Testis (tissue), 3 donors: Measurements from ENCODE around the gene PFN3. TPM values are rescaled to one million over a fixed set of nuclear protein-coding genes. Genes with fewer than 3 reads are reported as not detected.

ENCODE experiments used
- DNase-seq: peaks from one replicate; pipeline ENCODE4 v3.0.0-alpha.2; 2019
- H3K27ac ChIP-seq, 2 donors: fragments of 200-600 bp; sonication (generic); one replicate each; pipeline ENCODE4 v1.5.1; 2019
- H3K27me3 ChIP-seq: fragments of 200-600 bp; sonication (generic); one replicate; pipeline ENCODE4 v1.5.1; 2019
- H3K36me3 ChIP-seq: fragments of 200-600 bp; sonication (generic); one replicate; pipeline ENCODE4 v1.5.1; 2017; ENCODE audit warnings: low read depth; ENCODE audit errors: missing control alignments
- H3K4me1 ChIP-seq: fragments of 200-600 bp; sonication (generic); one replicate; pipeline ENCODE4 v1.5.1; 2019
- H3K4me3 ChIP-seq, 2 donors: fragments of 200-600 bp; sonication (generic); one replicate each; pipeline ENCODE4 v1.5.1; 2017 to 2019
- H3K9me3 ChIP-seq: fragments of 200-600 bp; sonication (generic); one replicate; pipeline ENCODE4 v1.5.1; 2017
- CTCF ChIP-seq, 3 experiments: fragments of 450-650 bp in 2 of 3; fragments of 200-600 bp in 1 of 3; sonication (generic) in 1 of 3; IDR thresholded peaks; one replicate each; pipeline ENCODE4 v1.5.1; 2016 to 2019; ENCODE audit warnings: antibody characterized with exemption in 3 of 3, mild to moderate bottlenecking in 2 of 3, moderate library complexity in 1 of 3
- POLR2A ChIP-seq: fragments of 450-650 bp; IDR thresholded peaks from one replicate; pipeline ENCODE4 v1.6.1; 2017; ENCODE audit warnings: antibody characterized with exemption, mild to moderate bottlenecking, moderate library complexity
- WGBS, 2 donors: methylation state at CpG; one replicate each; pipeline ENCODE4 v1.1.5; 2018; 5-methylcytosine and 5-hydroxymethylcytosine counted together
- intact Hi-C: fragments of 100-400 bp; cut with DNase I; formaldehyde crosslinking; loops from one replicate; pipeline ENCODE4 v1.15.1; 2023; ENCODE audit warnings: low total_unique reads
- polyA plus RNA-seq: library from polyadenylated mRNA; stranded (reverse); fragments of 350-450 nt; fragmentation: Illumina TruSeq; extraction: RNeasy Lipid Tissue Mini Kit (QIAGEN cat#74804); gene quantifications from one replicate; pipeline ENCODE4 v1.2.3, GENCODE V29; 2014; ENCODE audit warnings: low read depth, low replicate concordance; ENCODE audit not compliant: insufficient read depth
- total RNA-seq, 2 donors: library from RNA; depleted of rRNA; stranded (reverse); fragments of >200 nt; gene quantifications; one replicate each; pipeline ENCODE4 v1.2.3, GENCODE V29; 2016

The PFN3 gene
- total and polyA plus RNA-seq, 3 donors from 2014 or later, result 7.4 to 45.7 (median 27.5) TPM

GRCh38 chr5:177434942-177435738 lies 34.7 kb upstream of the PFN3 start:
- no peak for TF ChIP-seq CTCF (IDR thresholded peaks at IDR 0.05)
- 80 to 91% methylated on average over 16 to 20 of the region's 20 CpGs for WGBS, 2 donors
- Histone ChIP-seq H3K27ac (no peak overlapping the region), H3K27me3 (no peaks in the 10 kb centered on the region), H3K36me3 (no peaks in the 10 kb centered on the region), H3K9me3 (no peaks in the 10 kb centered on the region), H3K4me3 (no peak overlapping the region), H3K4me1 (no peaks in the 10 kb centered on the region)
- no peak for DNase-seq
- intact Hi-C loops, result no loop called here

- Histone ChIP-seq H3K27ac (no peak overlapping the region), H3K4me3 (no peak overlapping the region), H3K36me3 (no peaks in the 10 kb centered on the region), H3K27me3 (no peaks in the 10 kb centered on the region), H3K4me1 (no peaks in the 10 kb centered on the region), H3K9me3 (no peaks in the 10 kb centered on the region)
- DNase-seq, result no peak
- TF ChIP-seq CTCF (IDR thresholded peaks at IDR 0.05) (no peak), POLR2A (no peak)
- intact Hi-C loops, result no loop called here
- WGBS, 2 donors, result 82 to 90% methylated on average over 2 to 8 of the region's 8 CpGs
Observed at GRCh38 chr5:177434437-177434836, 34.0 kb upstream of the PFN3 start.

- DNase-seq, result no peak
- Histone ChIP-seq H3K27me3 (no peaks in the 10 kb centered on the region), H3K4me3 (no peak overlapping the region), H3K4me1 (no peaks in the 10 kb centered on the region), H3K27ac (no peak overlapping the region), H3K9me3 (no peaks in the 10 kb centered on the region), H3K36me3 (no peaks in the 10 kb centered on the region)
- TF ChIP-seq POLR2A (no peak), CTCF (IDR thresholded peaks at IDR 0.05) (no peak)
- WGBS, 2 donors, result 89 to 94% methylated on average over 19 to 29 of the region's 29 CpGs
- intact Hi-C loops, result no loop called here
Observed at GRCh38 chr5:177433658-177434217, 33.3 kb upstream of the PFN3 start.

- no peaks in the 10 kb centered on the region for H3K27me3 ChIP-seq
- 93 to 94% methylated on average over 17 to 25 of the region's 25 CpGs for WGBS, 2 donors
- H3K4me1 ChIP-seq, result no peaks in the 10 kb centered on the region
- H3K36me3 ChIP-seq, result no peaks in the 10 kb centered on the region
- H3K9me3 ChIP-seq, result no peaks in the 10 kb centered on the region
- TF ChIP-seq POLR2A (no peak), CTCF (IDR thresholded peaks at IDR 0.05) (no peak)
- intact Hi-C loops, result no loop called here
- no peak overlapping the region for H3K4me3 ChIP-seq
- H3K27ac ChIP-seq, result no peak overlapping the region
- DNase-seq, result no peak
Observed at GRCh38 chr5:177432839-177433657, 32.6 kb upstream of the PFN3 start.
